NCI-H2107 (cell line): ENCODE measurements around the gene MAN2A2.
"Not testable (repeated sequence)": the region's sequence is repeated elsewhere in the genome, so short reads cannot be mapped to it uniquely, and the experiment has no call there.

Experiments used
- DNase-seq: peaks from one replicate; lab custom pipeline; 2025; lab: John Stamatoyannopoulos, UW

Gene MAN2A2

DNA sequence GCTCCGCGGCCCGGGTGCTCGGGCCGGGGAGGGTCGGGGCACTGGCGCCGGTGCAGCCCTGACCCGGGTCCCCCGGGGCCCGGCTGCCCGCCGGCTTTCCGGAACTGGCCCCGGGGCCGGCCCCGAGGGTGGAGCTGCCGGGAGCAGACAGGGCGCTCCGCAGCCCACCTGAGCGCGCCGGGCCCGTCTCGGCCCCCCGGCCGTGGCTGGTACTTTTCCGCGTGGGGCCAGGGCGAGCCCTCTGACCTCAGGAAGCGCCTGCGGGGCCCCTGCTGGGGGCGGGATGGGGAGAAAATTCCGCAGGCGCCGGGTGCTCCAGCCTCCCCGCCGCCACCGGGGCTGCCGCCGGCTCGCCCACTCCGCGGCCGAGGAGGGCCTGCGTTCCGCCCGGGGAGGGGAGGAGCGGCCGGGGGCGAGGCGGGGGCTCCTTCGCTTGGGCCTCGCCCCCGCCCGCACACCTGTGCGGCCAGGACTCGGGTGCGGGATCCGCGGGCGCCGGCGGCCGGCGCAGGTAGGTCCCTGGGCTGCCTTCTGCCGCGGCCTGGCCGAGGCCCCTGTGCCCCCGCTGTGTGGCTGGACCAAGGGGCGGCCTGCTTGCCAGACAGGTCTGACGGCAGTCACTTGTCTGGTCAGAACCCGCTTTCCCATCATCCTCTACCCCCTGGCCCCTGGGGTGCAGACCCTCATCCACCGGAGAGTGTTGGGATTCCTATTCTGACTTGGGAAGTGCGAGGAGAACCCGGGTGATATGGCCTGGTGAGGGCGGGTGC lies 31.2 kb upstream of the MAN2A2 start:
- no peak for DNase-seq

DNA sequence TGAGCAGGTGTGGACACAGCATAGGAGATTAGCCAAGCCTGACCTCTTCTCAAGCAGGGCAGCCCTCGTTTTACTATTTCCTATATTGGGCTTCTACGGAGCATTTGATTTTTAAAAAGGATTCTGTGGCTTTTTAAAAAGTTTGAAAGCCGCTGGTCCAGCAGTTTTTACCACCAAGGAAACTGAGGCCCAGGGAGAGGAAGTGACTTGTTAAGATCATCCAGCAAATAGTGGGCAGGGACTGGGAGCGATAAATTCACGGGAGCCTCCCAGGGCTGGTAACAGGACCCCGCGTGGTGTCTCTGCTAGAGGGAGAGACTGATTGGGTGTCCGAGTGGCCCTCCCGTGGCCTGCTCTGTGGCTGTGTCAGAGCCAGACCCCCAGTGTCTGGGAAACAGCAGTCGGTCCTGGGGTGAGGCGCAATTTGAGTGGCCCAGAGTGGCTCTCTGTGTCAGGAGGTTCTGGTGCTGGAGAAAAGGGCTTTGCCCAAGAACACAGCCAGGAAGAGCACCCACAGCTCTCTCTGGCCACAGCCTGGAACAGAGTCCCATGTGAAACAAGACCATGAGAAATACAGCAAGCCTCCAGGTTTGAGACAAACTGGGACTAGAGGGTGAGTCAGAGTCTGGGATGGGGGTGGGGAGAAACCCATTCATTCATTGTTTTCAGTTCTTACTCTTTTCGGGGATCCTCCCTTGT lies 30.5 kb upstream of the MAN2A2 start:
- DNase-seq = no peak

DNA sequence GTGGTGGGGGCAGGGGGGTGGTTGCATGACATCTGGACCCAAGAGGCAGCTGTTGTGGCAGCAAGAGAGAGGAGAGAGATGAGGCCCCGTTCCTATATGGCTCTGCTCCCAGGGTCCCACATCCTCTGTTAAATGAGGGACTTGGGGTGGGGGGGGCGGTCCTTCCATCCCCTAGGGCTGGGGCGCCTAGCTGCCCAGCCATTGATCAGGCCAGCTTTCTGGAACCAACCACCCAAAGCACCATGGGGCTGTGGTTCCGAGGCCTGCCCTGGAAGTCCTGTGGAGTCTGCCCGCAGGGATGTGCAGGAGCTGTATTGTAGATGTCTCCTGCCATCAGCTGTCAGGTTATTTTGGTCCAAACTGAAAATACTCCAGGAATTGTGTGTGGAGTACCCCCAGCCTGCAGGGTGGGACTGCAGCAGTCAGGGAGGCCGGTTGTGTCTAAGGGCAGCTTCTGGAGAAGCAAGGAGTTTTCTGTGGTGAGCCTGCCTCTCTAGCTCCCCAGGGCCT lies 29.6 kb upstream of the MAN2A2 start:
- DNase-seq = no peak

DNA sequence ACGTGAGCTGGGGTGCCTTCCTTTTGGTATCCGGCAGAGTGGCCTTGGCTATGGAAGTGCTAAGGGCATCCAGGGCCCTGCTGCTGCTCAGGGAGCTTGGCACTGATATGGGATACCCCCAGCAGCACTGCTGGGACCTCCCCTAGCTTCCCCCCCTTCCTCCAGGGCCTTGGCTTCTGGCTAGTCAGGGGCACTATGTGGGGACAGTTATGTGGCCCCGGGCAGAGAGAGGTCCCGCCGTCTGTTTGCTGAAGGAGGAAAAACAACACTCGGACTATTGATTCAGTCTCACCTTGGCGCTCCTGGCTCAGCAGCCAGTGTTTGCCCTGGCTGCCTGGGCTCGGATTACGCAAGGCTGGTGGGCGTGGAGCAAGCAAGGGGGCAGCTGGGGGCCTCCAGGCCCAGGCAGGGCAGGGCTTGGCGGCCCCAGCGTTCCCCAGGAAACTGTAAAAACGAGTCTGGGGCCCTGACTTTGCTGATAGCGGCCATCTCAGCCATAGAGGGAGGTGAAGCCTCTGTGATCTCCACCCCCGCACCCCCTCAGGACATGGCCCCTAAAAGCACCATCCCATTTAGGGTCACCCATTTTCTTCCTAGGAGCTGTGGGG lies 29.0 kb upstream of the MAN2A2 start:
- DNase-seq = no peak

DNA sequence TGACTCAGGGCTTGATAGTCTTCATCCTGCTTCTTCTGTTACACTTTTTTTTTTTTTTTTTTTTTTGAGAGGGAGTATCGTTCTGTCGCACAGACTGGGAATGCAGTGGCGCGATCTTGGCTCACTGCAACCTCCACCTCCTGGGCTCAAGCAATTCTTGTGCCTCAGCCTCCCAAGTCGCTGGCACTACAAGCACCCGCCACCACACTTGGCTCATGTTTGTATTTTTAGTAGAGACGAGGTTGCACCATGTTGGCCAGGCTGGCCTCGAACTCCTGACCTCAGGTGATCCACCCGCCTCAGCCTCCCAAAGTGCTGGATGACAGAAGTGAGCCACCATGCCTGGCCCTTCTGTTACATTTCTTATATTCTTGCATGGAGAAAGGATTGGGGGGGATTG lies 28.1 kb upstream of the MAN2A2 start:
- not testable (repeated sequence) for DNase-seq

DNA sequence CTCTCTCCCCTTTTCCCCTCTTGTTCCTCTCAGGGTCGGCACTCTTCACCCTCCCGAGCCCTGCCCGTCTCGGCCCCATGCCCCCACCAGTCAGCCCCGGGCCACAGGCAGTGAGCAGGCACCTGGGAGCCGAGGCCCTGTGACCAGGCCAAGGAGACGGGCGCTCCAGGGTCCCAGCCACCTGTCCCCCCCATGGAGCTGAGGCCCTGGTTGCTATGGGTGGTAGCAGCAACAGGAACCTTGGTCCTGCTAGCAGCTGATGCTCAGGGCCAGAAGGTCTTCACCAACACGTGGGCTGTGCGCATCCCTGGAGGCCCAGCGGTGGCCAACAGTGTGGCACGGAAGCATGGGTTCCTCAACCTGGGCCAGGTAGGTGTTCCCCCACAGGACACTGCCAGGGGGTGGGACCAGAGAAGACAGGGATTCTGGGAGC lies 27.5 kb upstream of the MAN2A2 start:
- no peak for DNase-seq

DNA sequence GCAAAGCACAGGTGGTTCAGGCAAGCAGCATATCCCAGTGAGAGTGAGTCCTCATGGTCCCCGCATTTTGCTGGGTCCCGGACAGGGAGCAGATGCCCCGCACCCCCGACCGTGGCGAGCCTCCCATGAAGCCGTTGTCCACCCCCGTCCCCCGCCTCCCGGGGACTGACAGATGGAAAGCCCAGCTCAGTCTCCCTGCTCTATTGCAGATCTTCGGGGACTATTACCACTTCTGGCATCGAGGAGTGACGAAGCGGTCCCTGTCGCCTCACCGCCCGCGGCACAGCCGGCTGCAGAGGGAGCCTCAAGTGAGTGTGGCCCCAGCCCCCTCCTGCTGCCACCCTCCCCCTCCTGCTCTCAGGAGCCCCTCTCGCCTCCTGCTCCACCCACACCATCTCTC lies 27.1 kb upstream of the MAN2A2 start:
- no peak for DNase-seq

DNA sequence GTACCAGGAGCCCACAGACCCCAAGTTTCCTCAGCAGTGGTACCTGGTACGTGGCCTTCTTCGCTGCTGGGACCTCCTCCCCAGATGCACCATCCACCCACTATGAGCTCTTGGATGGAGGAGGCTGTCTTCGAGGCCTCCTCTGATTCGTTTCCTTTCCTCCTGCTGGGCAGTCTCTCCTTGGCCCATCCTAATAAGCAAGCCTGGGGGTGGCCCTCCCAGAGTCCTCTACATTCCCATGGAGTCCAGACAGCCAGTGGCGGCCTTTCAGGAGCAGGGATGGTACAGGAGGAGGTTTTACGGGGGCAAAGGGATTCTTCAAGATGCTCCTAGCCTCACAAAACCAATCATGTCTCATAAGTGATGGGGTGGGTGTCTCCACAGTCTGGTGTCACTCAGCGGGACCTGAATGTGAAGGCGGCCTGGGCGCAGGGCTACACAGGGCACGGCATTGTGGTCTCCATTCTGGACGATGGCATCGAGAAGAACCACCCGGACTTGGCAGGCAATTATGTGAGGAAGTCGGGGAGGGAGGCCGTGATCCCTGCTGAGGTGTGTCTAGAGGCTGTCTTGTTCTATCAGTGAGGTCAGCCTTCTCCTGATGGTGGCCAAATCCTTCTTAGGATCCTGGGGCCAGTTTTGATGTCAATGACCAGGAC lies 26.5 kb upstream of the MAN2A2 start:
- no peak for DNase-seq

DNA sequence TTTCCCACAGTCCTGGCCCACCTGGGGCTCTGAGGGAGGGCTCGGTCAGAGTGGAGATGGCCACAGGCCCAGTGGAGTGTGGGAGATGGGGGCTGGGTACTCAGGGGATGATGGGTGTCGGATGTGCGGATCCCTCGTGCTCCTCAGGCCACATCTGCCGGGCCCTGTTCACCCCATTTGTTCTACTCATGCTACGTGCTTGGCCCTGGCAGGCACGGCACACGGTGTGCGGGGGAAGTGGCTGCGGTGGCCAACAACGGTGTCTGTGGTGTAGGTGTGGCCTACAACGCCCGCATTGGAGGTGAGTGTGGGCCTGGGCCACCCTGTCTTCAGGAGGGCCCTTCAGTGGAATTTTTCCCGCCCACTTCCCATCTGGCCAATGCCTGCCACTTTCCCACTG lies 25.8 kb upstream of the MAN2A2 start:
- no peak for DNase-seq

DNA sequence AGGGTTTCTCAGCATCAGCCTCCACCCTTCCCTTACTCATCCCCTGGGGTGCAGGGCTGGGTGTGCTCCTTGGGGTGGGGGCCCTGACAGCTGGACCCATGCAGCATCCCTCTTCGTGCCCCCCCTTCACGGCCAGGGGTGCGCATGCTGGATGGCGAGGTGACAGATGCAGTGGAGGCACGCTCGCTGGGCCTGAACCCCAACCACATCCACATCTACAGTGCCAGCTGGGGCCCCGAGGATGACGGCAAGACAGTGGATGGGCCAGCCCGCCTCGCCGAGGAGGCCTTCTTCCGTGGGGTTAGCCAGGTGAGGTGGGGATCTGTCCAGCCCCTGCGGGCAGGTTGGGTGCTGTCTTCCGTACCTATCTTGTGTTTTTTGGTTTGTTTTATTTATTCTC lies 25.1 kb upstream of the MAN2A2 start:
- no peak for DNase-seq

DNA sequence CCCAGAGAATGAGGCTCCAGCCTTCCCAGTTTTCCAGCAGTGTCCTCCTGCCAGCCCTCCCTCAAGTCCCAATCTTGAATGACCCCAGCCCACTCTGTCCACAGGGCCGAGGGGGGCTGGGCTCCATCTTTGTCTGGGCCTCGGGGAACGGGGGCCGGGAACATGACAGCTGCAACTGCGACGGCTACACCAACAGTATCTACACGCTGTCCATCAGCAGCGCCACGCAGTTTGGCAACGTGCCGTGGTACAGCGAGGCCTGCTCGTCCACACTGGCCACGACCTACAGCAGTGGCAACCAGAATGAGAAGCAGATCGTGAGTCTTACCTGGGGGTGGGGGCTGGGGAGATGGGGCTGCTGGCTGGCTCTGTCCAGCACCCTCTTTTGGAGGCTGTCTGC lies 24.4 kb upstream of the MAN2A2 start:
- DNase-seq = no peak

DNA sequence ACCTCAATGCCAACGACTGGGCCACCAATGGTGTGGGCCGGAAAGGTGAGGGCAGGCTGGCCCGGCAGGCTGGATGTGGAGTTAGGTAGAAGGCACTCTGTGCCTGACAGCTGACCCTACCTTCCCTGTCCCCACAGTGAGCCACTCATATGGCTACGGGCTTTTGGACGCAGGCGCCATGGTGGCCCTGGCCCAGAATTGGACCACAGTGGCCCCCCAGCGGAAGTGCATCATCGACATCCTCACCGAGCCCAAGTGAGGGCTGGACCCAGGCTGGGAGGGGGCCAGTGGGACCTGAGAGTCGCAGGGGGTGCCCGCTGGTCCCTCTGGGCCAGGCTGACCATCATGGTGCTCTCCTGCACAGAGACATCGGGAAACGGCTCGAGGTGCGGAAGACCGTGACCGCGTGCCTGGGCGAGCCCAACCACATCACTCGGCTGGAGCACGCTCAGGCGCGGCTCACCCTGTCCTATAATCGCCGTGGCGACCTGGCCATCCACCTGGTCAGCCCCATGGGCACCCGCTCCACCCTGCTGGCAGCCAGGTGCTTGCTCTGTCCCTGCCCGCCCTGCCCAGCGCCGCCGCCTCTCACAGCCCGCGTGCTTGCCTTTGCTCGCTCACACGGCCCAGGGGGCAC lies 23.3 kb upstream of the MAN2A2 start:
- no peak for DNase-seq

DNA sequence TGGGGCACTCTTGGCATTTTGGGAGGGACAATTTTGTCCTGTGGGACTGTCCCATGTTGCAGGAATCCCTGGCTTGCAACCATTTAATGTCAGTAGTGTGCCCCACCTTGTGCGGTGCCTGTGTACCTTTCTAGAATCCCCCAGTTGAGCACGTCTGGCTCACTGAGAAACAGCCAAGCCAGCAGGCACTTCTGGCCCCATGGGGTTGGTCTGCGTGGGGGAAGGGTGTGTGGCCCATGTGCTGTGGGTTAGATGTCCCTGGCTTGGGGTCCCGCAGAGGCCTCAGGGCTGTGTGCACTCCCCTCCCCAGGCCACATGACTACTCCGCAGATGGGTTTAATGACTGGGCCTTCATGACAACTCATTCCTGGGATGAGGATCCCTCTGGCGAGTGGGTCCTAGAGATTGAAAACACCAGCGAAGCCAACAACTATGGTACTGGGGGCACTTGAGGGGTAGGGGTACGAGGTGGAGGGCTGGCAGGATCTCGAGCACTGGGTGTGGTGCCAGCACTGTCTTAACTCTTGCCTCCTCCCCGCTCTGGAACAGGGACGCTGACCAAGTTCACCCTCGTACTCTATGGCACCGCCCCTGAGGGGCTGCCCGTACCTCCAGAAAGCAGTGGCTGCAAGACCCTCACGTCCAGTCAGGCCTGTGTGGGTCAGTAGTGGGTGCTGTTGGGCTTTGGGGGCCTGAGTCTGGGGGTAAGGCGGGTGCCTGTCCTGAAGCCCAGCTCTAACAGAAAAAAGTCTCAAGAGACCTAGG lies 22.5 kb upstream of the MAN2A2 start:
- DNase-seq = no peak

DNA sequence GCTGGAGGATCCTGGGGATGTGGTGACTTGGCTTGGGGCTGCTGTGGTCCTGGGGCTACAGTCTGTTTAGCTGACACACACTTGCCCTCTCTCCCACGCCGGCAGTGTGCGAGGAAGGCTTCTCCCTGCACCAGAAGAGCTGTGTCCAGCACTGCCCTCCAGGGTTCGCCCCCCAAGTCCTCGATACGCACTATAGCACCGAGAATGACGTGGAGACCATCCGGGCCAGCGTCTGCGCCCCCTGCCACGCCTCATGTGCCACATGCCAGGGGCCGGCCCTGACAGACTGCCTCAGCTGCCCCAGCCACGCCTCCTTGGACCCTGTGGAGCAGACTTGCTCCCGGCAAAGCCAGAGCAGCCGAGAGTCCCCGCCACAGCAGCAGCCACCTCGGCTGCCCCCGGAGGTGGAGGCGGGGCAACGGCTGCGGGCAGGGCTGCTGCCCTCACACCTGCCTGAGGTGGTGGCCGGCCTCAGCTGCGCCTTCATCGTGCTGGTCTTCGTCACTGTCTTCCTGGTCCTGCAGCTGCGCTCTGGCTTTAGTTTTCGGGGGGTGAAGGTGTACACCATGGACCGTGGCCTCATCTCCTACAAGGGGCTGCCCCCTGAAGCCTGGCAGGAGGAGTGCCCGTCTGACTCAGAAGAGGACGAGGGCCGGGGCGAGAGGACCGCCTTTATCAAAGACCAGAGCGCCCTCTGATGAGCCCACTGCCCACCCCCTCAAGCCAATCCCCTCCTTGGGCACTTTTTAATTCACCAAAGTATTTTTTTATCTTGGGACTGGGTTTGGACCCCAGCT lies 21.7 kb upstream of the MAN2A2 start:
- DNase-seq = no peak

DNA sequence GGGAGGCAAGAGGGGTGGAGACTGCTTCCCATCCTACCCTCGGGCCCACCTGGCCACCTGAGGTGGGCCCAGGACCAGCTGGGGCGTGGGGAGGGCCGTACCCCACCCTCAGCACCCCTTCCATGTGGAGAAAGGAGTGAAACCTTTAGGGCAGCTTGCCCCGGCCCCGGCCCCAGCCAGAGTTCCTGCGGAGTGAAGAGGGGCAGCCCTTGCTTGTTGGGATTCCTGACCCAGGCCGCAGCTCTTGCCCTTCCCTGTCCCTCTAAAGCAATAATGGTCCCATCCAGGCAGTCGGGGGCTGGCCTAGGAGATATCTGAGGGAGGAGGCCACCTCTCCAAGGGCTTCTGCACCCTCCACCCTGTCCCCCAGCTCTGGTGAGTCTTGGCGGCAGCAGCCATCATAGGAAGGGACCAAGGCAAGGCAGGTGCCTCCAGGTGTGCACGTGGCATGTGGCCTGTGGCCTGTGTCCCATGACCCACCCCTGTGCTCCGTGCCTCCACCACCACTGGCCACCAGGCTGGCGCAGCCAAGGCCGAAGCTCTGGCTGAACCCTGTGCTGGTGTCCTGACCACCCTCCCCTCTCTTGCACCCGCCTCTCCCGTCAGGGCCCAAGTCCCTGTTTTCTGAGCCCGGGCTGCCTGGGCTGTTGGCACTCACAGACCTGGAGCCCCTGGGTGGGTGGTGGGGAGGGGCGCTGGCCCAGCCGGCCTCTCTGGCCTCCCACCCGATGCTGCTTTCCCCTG lies 21.0 kb upstream of the MAN2A2 start:
- DNase-seq = no peak

DNA sequence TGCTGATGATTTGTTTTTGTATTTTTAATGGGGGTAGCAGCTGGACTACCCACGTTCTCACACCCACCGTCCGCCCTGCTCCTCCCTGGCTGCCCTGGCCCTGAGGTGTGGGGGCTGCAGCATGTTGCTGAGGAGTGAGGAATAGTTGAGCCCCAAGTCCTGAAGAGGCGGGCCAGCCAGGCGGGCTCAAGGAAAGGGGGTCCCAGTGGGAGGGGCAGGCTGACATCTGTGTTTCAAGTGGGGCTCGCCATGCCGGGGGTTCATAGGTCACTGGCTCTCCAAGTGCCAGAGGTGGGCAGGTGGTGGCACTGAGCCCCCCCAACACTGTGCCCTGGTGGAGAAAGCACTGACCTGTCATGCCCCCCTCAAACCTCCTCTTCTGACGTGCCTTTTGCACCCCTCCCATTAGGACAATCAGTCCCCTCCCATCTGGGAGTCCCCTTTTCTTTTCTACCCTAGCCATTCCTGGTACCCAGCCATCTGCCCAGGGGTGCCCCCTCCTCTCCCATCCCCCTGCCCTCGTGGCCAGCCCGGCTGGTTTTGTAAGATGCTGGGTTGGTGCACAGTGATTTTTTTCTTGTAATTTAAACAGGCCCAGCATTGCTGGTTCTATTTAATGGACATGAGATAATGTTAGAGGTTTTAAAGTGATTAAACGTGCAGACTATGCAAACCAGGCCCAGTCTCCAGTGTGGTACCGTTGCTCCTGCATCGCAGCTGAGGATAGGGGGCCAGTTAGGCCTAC lies 20.1 kb upstream of the MAN2A2 start:
- DNase-seq = no peak

DNA sequence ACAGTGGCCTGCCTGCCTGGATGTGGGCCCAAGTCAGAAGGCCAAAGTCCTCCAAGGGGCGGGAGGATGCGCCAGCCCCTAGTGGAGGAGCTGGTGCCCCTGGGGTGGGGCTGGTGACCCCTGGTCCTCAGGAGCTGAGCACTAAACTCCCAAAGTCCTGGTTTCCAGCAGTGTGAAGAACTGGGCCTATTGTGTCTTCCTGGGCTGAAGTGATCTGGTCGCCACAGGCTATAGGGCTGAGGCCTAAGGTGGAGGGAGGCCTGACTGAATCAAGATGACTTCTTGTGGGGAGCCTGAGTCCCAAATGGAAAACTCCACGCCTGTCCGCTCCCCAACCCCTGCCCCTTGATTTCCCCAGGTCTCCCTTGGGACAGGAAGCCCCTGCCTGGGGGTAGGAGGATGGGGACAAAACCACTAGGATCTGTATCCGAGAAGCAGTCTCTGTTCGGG lies 19.6 kb upstream of the MAN2A2 start:
- no peak for DNase-seq

DNA sequence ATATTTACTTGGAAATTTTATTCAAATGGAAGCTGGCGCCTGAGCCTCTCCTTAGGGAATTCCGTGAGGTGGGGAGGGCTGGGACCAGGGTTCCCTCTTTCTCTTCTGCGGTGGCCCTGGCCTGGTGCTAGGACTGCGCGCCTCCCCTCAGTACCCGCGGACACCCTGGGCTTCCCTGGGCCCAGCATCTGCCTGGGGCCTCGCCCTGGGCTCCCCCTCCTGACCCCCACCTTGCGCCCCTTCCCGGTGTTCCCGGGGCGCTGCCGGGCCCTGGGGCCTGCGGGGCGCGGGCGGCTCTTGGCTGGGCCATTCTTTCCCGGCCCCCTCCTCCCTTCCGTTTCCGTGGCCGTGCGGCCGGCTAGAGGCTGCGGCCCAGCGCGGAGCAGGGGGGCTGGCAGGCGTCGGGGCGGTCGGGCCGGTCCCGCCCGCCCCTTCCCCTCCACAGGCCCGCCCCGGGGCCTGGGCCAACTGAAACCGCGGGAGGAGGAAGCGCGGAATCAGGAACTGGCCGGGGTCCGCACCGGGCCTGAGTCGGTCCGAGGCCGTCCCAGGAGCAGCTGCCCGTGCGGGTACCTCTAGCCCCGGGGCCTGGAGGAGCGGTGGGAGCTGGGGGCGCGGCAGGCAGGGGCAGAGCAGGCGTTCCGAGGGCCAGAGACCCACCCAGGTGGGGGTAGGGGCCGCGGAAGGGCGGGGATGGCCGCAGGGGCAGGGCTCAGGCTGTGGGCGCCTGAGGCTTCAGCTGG lies 19.0 kb upstream of the MAN2A2 start, which contains the start of gene FES:
FES (plus strand) TSS at position 529 of the 743 bp plus-strand sequence. CDS start 542 bp downstream, outside the sequence.
- DNase-seq = no peak
